ENCODE data around the gene AGMO. TPM values are rescaled to one million over a fixed set of nuclear protein-coding genes. Genes with fewer than 3 reads are reported as not detected.

Gene AGMO
- total RNA-seq, 1 donor from 2014 or later = 1.2 TPM

DNA sequence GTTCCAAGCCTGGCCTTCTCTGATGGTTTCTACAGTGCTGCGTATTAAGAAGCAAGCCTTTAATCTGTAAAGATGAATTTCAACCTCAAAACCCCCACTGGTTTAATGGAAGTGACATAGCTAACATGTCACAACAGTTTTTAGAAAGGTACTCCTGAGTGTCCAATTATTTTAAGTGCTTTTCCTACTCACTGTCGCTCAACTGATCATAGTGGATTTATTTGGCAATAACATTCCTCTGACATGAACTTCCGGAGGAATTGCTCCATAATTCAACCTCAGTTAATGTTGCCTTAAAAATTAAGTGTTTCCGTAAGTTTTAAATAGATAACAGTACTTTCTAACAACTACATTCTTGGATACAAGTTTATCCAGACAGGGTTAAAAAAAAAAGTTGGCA, 57.5 kb downstream of the AGMO start:
- Mint-ChIP-seq H3K4me1 (ENCODE audit: low read depth, unreplicated experiment) (no peaks in the 10 kb centered on the region), H3K9me3 (ENCODE audit: unreplicated experiment) (no peaks in the 10 kb centered on the region), H3K27ac (ENCODE audit: unreplicated experiment) (no peak overlapping the region), H3K27me3 (ENCODE audit: unreplicated experiment) (no peaks in the 10 kb centered on the region), H3K4me3 (ENCODE audit: unreplicated experiment) (no peak overlapping the region), H3K36me3 (ENCODE audit: unreplicated experiment) (no peaks in the 10 kb centered on the region)
- DNase-seq = no peak
- TF ChIP-seq, protein P1, sequence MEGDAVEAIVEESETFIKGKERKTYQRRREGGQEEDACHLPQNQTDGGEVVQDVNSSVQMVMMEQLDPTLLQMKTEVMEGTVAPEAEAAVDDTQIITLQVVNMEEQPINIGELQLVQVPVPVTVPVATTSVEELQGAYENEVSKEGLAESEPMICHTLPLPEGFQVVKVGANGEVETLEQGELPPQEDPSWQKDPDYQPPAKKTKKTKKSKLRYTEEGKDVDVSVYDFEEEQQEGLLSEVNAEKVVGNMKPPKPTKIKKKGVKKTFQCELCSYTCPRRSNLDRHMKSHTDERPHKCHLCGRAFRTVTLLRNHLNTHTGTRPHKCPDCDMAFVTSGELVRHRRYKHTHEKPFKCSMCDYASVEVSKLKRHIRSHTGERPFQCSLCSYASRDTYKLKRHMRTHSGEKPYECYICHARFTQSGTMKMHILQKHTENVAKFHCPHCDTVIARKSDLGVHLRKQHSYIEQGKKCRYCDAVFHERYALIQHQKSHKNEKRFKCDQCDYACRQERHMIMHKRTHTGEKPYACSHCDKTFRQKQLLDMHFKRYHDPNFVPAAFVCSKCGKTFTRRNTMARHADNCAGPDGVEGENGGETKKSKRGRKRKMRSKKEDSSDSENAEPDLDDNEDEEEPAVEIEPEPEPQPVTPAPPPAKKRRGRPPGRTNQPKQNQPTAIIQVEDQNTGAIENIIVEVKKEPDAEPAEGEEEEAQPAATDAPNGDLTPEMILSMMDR (IDR thresholded peaks at IDR 0.05; ENCODE audit: partially characterized antibody, unreplicated experiment) = no peak

- Mint-ChIP-seq H3K27me3 (ENCODE audit: unreplicated experiment) (no peaks in the 10 kb centered on the region), H3K4me3 (ENCODE audit: unreplicated experiment) (no peak overlapping the region), H3K4me1 (ENCODE audit: low read depth, unreplicated experiment) (no peaks in the 10 kb centered on the region), H3K27ac (ENCODE audit: unreplicated experiment) (no peak overlapping the region), H3K36me3 (ENCODE audit: unreplicated experiment) (no peaks in the 10 kb centered on the region), H3K9me3 (ENCODE audit: unreplicated experiment) (no peaks in the 10 kb centered on the region)
- TF ChIP-seq, protein P1 (IDR thresholded peaks at IDR 0.05; ENCODE audit: partially characterized antibody, unreplicated experiment) = no peak
- DNase-seq = no peak
Measured at GRCh38 chr7:15503603-15504290, 58.1 kb downstream of the AGMO start.

GRCh38 chr7:15498465-15498864, 63.4 kb downstream of the AGMO start:
- Mint-ChIP-seq H3K9me3 (ENCODE audit: unreplicated experiment) (no peaks in the 10 kb centered on the region), H3K36me3 (ENCODE audit: unreplicated experiment) (no peaks in the 10 kb centered on the region), H3K4me1 (ENCODE audit: low read depth, unreplicated experiment) (peaks cover 1% of the 10 kb centered on the region), H3K27ac (ENCODE audit: unreplicated experiment) (no peak overlapping the region), H3K27me3 (ENCODE audit: unreplicated experiment) (peaks cover 2% of the 10 kb centered on the region), H3K4me3 (ENCODE audit: unreplicated experiment) (no peak overlapping the region)
- TF ChIP-seq, protein P1 (IDR thresholded peaks at IDR 0.05; ENCODE audit: partially characterized antibody, unreplicated experiment) = no peak
- DNase-seq = no peak

DNA sequence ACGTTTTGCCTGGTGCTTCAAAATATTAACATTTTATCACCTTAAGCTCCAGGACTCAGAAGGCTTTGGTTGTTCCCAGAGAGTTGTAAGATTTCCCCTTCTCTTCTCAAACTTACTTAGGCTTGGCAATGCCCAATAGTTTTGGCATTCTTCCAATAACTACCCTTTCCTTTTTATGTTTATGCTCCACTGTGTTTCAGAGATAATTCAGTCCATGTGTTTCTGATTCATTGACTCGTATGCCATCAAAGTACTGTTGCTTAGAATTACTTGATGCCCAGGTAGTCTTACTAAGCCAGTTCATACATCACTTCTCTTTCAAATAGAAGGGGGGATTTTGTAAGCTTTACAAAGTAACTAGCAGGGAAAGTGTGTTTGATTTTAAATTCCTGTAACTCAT, 66.6 kb downstream of the AGMO start:
- Mint-ChIP-seq H3K4me1 (ENCODE audit: low read depth, unreplicated experiment) (peaks cover 1% of the 10 kb centered on the region), H3K4me3 (ENCODE audit: unreplicated experiment) (no peak overlapping the region), H3K36me3 (ENCODE audit: unreplicated experiment) (no peaks in the 10 kb centered on the region), H3K9me3 (ENCODE audit: unreplicated experiment) (no peaks in the 10 kb centered on the region), H3K27me3 (ENCODE audit: unreplicated experiment) (peaks cover 2% of the 10 kb centered on the region), H3K27ac (ENCODE audit: unreplicated experiment) (no peak overlapping the region)
- TF ChIP-seq, protein P1 (IDR thresholded peaks at IDR 0.05; ENCODE audit: partially characterized antibody, unreplicated experiment) = no peak
- DNase-seq = no peak

GRCh38 chr7:15494711-15495110, 67.1 kb downstream of the AGMO start:
- no peaks in the 10 kb centered on the region for H3K36me3 Mint-ChIP-seq (ENCODE audit: unreplicated experiment)
- peaks cover 2% of the 10 kb centered on the region for H3K27me3 Mint-ChIP-seq (ENCODE audit: unreplicated experiment)
- H3K27ac Mint-ChIP-seq (ENCODE audit: unreplicated experiment) = no peak overlapping the region
- DNase-seq = no peak
- peaks cover 1% of the 10 kb centered on the region for H3K4me1 Mint-ChIP-seq (ENCODE audit: low read depth, unreplicated experiment)
- TF ChIP-seq, protein P1 (IDR thresholded peaks at IDR 0.05; ENCODE audit: partially characterized antibody, unreplicated experiment) = no peak
- no peaks in the 10 kb centered on the region for H3K9me3 Mint-ChIP-seq (ENCODE audit: unreplicated experiment)
- H3K4me3 Mint-ChIP-seq (ENCODE audit: unreplicated experiment) = no peak overlapping the region

All from glutamatergic neuron (in vitro differentiated cells).